K562 (cell line): Measurements from ENCODE around the gene LAMB4.

Experiments used
- ESRRB ChIP-seq: fragments of 250-450 bp; sonication (Bioruptor Pico); IDR thresholded peaks from 2 replicates; pipeline ENCODE4 v1.5.0; 2020; ENCODE audit warnings: mild to moderate bottlenecking, moderate library complexity, borderline replicate concordance
- EZH2 ChIP-seq: IDR thresholded peaks from 2 replicates; pipeline ENCODE4 v1.6.1; 2012; ENCODE audit warnings: low read depth, mild to moderate bottlenecking, inconsistent platforms, low read length, borderline replicate concordance
- HDAC3 ChIP-seq: fragments of 450-650 bp; IDR thresholded peaks from 2 replicates; pipeline ENCODE4 v1.6.1; 2018; ENCODE audit warnings: borderline replicate concordance, mild to moderate bottlenecking, moderate library complexity; ENCODE audit not compliant: partially characterized antibody
- JUND ChIP-seq, 2 experiments: IDR thresholded peaks; 2 replicates in 1 of 2; 3 replicates in 1 of 2; pipeline ENCODE4 v1.6.1; 2011; ENCODE audit warnings: borderline replicate concordance in 2 of 2, low read depth in 2 of 2, low read length in 2 of 2, improper control_type of control experiment in 1 of 2, missing biosample characterization in 1 of 2, missing genetic modification characterization in 1 of 2, missing genetic modification reagents in 1 of 2
- MED1 ChIP-seq: sonication (generic); formaldehyde crosslinking; IDR thresholded peaks from 2 replicates; pipeline ENCODE4 v1.8.1; 2023; ENCODE audit warnings: missing genetic modification reagents, borderline replicate concordance
- MEF2D ChIP-seq: conservative IDR thresholded peaks from 2 replicates; pipeline ENCODE4 v1.6.1; 2016; ENCODE audit warnings: low read depth, missing genetic modification characterization, missing compliant biosample characterization
- POLR2A ChIP-seq: fragments of 450-650 bp; conservative IDR thresholded peaks from 2 replicates; pipeline ENCODE4 v1.6.1; 2016
- ZNF444 ChIP-seq: fragments of 250-450 bp; sonication (Bioruptor Pico); IDR thresholded peaks from 2 replicates; pipeline ENCODE4 v1.4.0; 2020; ENCODE audit warnings: mild to moderate bottlenecking, moderate library complexity
- TF ChIP-seq, protein P1 (sequence below): sonication (generic); formaldehyde crosslinking; IDR thresholded peaks from 2 replicates; pipeline ENCODE4 v1.8.1; 2023; ENCODE audit warnings: mild to moderate bottlenecking, missing genetic modification reagents
- TF ChIP-seq, protein P2 (sequence below), 3 experiments: fragments of 200-800 bp in 1 of 3; fragments of 250-450 bp in 1 of 3; fragments of 450-650 bp in 1 of 3; sonication (Bioruptor Pico) in 1 of 3; sonication (Bioruptor generic) in 1 of 3; formaldehyde crosslinking in 1 of 3; IDR thresholded peaks; 2 replicates each; pipeline versions ENCODE4 v1.6.1 to v1.8.0; 2016 to 2022; ENCODE audit warnings: mild to moderate bottlenecking in 2 of 3, missing genetic modification characterization in 2 of 3, missing compliant biosample characterization in 1 of 3, moderate library complexity in 1 of 3

DNA sequence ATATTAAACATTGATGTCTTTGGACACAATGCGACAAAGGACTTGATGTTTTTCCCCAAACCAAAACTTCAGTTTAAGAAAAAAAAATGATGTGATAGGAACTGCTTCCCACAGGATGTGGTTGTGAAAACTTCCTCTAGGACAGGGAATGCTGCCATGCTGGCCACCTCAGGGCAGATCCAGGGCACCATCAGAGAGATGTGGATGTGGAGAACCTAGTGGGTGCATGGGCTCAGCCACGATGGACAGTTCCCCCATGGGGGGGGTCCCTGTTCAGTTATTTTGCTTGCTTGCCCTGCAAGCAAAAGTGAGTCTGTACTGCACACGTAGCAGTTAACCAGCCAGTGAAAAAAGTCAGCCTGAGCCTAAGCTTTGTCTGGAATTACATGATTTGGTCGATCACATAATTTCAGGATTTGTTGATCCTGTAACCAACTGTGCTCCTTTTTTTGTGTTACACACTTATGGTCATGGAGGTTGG is 36.3 kb downstream of the LAMB4 start:
- no peak for TF ChIP-seq MEF2D
- TF ChIP-seq, protein P1, sequence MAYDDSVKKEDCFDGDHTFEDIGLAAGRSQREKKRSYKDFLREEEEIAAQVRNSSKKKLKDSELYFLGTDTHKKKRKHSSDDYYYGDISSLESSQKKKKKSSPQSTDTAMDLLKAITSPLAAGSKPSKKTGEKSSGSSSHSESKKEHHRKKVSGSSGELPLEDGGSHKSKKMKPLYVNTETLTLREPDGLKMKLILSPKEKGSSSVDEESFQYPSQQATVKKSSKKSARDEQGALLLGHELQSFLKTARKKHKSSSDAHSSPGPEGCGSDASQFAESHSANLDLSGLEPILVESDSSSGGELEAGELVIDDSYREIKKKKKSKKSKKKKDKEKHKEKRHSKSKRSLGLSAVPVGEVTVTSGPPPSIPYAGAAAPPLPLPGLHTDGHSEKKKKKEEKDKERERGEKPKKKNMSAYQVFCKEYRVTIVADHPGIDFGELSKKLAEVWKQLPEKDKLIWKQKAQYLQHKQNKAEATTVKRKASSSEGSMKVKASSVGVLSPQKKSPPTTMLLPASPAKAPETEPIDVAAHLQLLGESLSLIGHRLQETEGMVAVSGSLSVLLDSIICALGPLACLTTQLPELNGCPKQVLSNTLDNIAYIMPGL = no peak
- no peak for TF ChIP-seq EZH2
- no peak for TF ChIP-seq JUND (IDR thresholded peaks at IDR 0.05; ENCODE audit: borderline replicate concordance, low read depth, low read length)
- TF ChIP-seq JUND (tag; IDR thresholded peaks at IDR 0.05; ENCODE audit: borderline replicate concordance, low read depth, low read length) = no peak
- TF ChIP-seq, protein P2, sequence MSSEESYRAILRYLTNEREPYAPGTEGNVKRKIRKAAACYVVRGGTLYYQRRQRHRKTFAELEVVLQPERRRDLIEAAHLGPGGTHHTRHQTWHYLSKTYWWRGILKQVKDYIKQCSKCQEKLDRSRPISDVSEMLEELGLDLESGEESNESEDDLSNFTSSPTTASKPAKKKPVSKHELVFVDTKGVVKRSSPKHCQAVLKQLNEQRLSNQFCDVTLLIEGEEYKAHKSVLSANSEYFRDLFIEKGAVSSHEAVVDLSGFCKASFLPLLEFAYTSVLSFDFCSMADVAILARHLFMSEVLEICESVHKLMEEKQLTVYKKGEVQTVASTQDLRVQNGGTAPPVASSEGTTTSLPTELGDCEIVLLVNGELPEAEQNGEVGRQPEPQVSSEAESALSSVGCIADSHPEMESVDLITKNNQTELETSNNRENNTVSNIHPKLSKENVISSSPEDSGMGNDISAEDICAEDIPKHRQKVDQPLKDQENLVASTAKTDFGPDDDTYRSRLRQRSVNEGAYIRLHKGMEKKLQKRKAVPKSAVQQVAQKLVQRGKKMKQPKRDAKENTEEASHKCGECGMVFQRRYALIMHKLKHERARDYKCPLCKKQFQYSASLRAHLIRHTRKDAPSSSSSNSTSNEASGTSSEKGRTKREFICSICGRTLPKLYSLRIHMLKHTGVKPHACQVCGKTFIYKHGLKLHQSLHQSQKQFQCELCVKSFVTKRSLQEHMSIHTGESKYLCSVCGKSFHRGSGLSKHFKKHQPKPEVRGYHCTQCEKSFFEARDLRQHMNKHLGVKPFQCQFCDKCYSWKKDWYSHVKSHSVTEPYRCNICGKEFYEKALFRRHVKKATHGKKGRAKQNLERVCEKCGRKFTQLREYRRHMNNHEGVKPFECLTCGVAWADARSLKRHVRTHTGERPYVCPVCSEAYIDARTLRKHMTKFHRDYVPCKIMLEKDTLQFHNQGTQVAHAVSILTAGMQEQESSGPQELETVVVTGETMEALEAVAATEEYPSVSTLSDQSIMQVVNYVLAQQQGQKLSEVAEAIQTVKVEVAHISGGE (CRISPR knock-in tag; IDR thresholded peaks at IDR 0.05) = no peak
- TF ChIP-seq MED1 (CRISPR knock-in tag) = no peak
- TF ChIP-seq ZNF444 = no peak
- TF ChIP-seq ESRRB (CRISPR knock-in tag) = no peak
- no peak for TF ChIP-seq POLR2A
- no peak for TF ChIP-seq HDAC3
